HCT116 (cell line): Measurements from ENCODE around the gene P2RX7. TPM values are rescaled to one million over a fixed set of nuclear protein-coding genes. Genes with fewer than 3 reads are reported as not detected.

Experiments
- ATAC-seq: fragments of 200-7000 bp; cut with Tn5 transposase; 2 replicates; pipeline ENCODE4 v1.9.1; 2020; ENCODE audit warnings: mild to moderate bottlenecking, moderate library complexity
- BruUV-seq: library from RNA; stranded (reverse); fragments of 400-500 nt; replicated peaks from 2 replicates; lab custom pipeline; 2021; lab: Mats Ljungman, UMichigan
- CTCF ChIA-PET: fragments of 300-600 bp; sonication (Branson Sonifier 250); formaldehyde crosslinking; loops from one replicate; lab custom pipeline; 2021; ENCODE audit warnings: antibody characterized with exemption; lab: Charles Lee
- POLR2A ChIA-PET: fragments of 300-600, 350-600 bp; sonication (Branson Sonifier 250); formaldehyde crosslinking; loops from one replicate; lab custom pipeline; 2021; ENCODE audit warnings: antibody characterized with exemption; lab: Charles Lee
- RAD21 ChIA-PET, 2 experiments: fragments of 300-600 bp; sonication (Branson Sonifier 250); formaldehyde crosslinking; loops; one replicate each; lab custom pipeline; 2023; ENCODE audit warnings: low total read pairs in 2 of 2; ENCODE audit not compliant: uncharacterized antibody in 2 of 2, unreplicated experiment in 2 of 2, low non-redundant PET in 1 of 2; lab: Charles Lee
- DNase-seq: peaks from one replicate; pipeline ENCODE4 v3.0.0-alpha.2; 2010; ENCODE audit warnings: low read depth, low spot score
- H2AFZ ChIP-seq: fragments of 200-600 bp; shearing (Covaris generic), sonication (generic); 2 replicates; pipeline ENCODE4 v1.6.1; 2017; ENCODE audit warnings: low read depth, mixed run types, mixed read lengths, antibody characterized with exemption, low read length; ENCODE audit not compliant: poor library complexity, severe bottlenecking
- H3K27ac ChIP-seq: 2 replicates; pipeline ENCODE4 v1.5.1; 2012; ENCODE audit warnings: low read depth, low read length
- H3K27me3 ChIP-seq: fragments of 200-600 bp; sonication (generic); 2 replicates; pipeline ENCODE4 v1.6.1; 2016; ENCODE audit warnings: mixed run types, low read length, mixed read lengths; ENCODE audit not compliant: insufficient read depth
- H3K36me3 ChIP-seq, 2 experiments: fragments of 200-500 bp in 1 of 2; fragments of 200-600 bp in 1 of 2; sonication (Bioruptor generic) in 1 of 2; sonication (generic) in 1 of 2; 2 replicates each; pipeline versions ENCODE4 v1.5.1 to v1.6.1; 2014 to 2016; ENCODE audit warnings: low read length in 2 of 2, inconsistent platforms in 1 of 2, mixed read lengths in 1 of 2, mixed run types in 1 of 2; ENCODE audit not compliant: insufficient read depth in 2 of 2, control insufficient read depth in 1 of 2
- H3K4me1 ChIP-seq, 2 experiments: fragments of 200-600 bp in 1 of 2; sonication (generic) in 1 of 2; 2 replicates each; pipeline versions ENCODE4 v1.5.1 to v1.6.1; 2012 to 2017; ENCODE audit warnings: low read length in 2 of 2, inconsistent platforms in 1 of 2, mild to moderate bottlenecking in 1 of 2, mixed read lengths in 1 of 2, mixed run types in 1 of 2, moderate library complexity in 1 of 2; ENCODE audit not compliant: insufficient read depth in 2 of 2, control insufficient read depth in 1 of 2
- H3K4me2 ChIP-seq: fragments of 200-600 bp; sonication (generic); 2 replicates; pipeline ENCODE4 v1.6.1; 2017; ENCODE audit warnings: mixed run types, low read length, mixed read lengths
- H3K4me3 ChIP-seq, 2 experiments: fragments of 200-600 bp in 1 of 2; sonication (generic) in 1 of 2; replicated peaks in 1 of 2; 2 replicates each; pipeline ENCODE4 v1.5.1; 2011 to 2016; ENCODE audit warnings: low read length in 2 of 2, control low read depth in 1 of 2, low read depth in 1 of 2, mild to moderate bottlenecking in 1 of 2, mixed read lengths in 1 of 2, mixed run types in 1 of 2
- H3K79me2 ChIP-seq: fragments of 200-600 bp; sonication (generic); 2 replicates; pipeline ENCODE4 v1.6.1; 2017; ENCODE audit warnings: mild to moderate bottlenecking, mixed run types, low read length, moderate library complexity, mixed read lengths; ENCODE audit not compliant: insufficient read depth
- H3K9ac ChIP-seq: fragments of 200-600 bp; sonication (generic); 2 replicates; pipeline ENCODE4 v1.6.1; 2016; ENCODE audit warnings: low read length, mixed read lengths
- H3K9me2 ChIP-seq: fragments of 200-600 bp; sonication (generic), shearing (Covaris generic); 2 replicates; pipeline ENCODE4 v1.6.1; 2017; ENCODE audit warnings: mixed run types, mild to moderate bottlenecking, moderate library complexity; ENCODE audit not compliant: insufficient read depth
- H3K9me3 ChIP-seq, 2 experiments: fragments of 200-500 bp in 1 of 2; fragments of 200-600 bp in 1 of 2; sonication (Bioruptor generic) in 1 of 2; sonication (generic) in 1 of 2; 2 replicates each; pipeline ENCODE4 v1.6.1; 2014 to 2017; ENCODE audit warnings: low read length in 2 of 2, mixed read lengths in 2 of 2, inconsistent platforms in 1 of 2, low read depth in 1 of 2, mild to moderate bottlenecking in 1 of 2, mixed run types in 1 of 2, moderate library complexity in 1 of 2; ENCODE audit not compliant: control insufficient read depth in 1 of 2, insufficient read depth in 1 of 2
- H4K20me1 ChIP-seq: fragments of 200-600 bp; sonication (generic), shearing (Covaris generic); 2 replicates; pipeline ENCODE4 v1.6.1; 2017; ENCODE audit warnings: mixed run types, mild to moderate bottlenecking, moderate library complexity; ENCODE audit not compliant: insufficient read depth
- CEBPB ChIP-seq: IDR thresholded peaks from 2 replicates; pipeline ENCODE4 v1.6.1; 2012; ENCODE audit warnings: low read depth
- JUND ChIP-seq: IDR thresholded peaks from 2 replicates; pipeline ENCODE4 v1.6.1; 2012
- POLR2A ChIP-seq: IDR thresholded peaks from 2 replicates; pipeline ENCODE4 v1.7.0; 2011; ENCODE audit warnings: borderline replicate concordance; ENCODE audit not compliant: insufficient read depth, insufficient read length; ENCODE audit errors: extremely low read depth
- SP1 ChIP-seq: IDR thresholded peaks from 2 replicates; pipeline ENCODE4 v1.6.1; 2012; ENCODE audit warnings: low read depth
- SRF ChIP-seq: IDR thresholded peaks from 2 replicates; pipeline ENCODE4 v1.6.1; 2012; ENCODE audit warnings: low read depth
- YY1 ChIP-seq: IDR thresholded peaks from 2 replicates; pipeline ENCODE4 v1.6.1; 2011; ENCODE audit warnings: low read length, low read depth, moderate library complexity, mild to moderate bottlenecking; ENCODE audit not compliant: insufficient replicate concordance; ENCODE audit errors: extremely low read depth
- ZFX ChIP-seq: fragments of 450-650 bp; IDR thresholded peaks from 2 replicates; pipeline ENCODE4 v1.6.1; 2017
- intact Hi-C: fragments of 100-400 bp; cut with micrococcal nuclease; formaldehyde crosslinking; loops from 2 replicates; pipeline ENCODE4 v1.10.0; 2022
- total RNA-seq: library from RNA; stranded (reverse); gene quantifications from one replicate; pipeline ENCODE4 v1.2.1, GENCODE V29; 2021; ENCODE audit not compliant: unreplicated experiment
- TF ChIP-seq, protein P1 (sequence below): IDR thresholded peaks from 2 replicates; pipeline ENCODE4 v1.6.1; 2011; ENCODE audit warnings: mild to moderate bottlenecking, low read length, moderate library complexity; ENCODE audit not compliant: insufficient replicate concordance; ENCODE audit errors: extremely low read depth
- TF ChIP-seq, protein P2 (sequence below), 3 experiments: fragments of 200-600 bp in 1 of 3; sonication (generic) in 1 of 3; IDR thresholded peaks in 2 of 3; conservative IDR thresholded peaks in 1 of 3; 2 replicates each; pipeline ENCODE4 v1.5.1; 2012 to 2017; ENCODE audit warnings: low read depth in 2 of 3, low read length in 2 of 3, antibody characterized with exemption in 1 of 3, borderline replicate concordance in 1 of 3, control low read depth in 1 of 3, mild to moderate bottlenecking in 1 of 3, mixed read lengths in 1 of 3, mixed run types in 1 of 3, moderate library complexity in 1 of 3; ENCODE audit not compliant: insufficient read depth in 1 of 3
- TF ChIP-seq, protein P3 (sequence below): IDR thresholded peaks from 2 replicates; pipeline ENCODE4 v1.6.1; 2012
- TF ChIP-seq, protein P4 (sequence below): IDR thresholded peaks from 2 replicates; pipeline ENCODE4 v1.6.1; 2012

Gene P2RX7
- total RNA-seq, 1 experiment from 2014 or later: 1.5 TPM

DNA sequence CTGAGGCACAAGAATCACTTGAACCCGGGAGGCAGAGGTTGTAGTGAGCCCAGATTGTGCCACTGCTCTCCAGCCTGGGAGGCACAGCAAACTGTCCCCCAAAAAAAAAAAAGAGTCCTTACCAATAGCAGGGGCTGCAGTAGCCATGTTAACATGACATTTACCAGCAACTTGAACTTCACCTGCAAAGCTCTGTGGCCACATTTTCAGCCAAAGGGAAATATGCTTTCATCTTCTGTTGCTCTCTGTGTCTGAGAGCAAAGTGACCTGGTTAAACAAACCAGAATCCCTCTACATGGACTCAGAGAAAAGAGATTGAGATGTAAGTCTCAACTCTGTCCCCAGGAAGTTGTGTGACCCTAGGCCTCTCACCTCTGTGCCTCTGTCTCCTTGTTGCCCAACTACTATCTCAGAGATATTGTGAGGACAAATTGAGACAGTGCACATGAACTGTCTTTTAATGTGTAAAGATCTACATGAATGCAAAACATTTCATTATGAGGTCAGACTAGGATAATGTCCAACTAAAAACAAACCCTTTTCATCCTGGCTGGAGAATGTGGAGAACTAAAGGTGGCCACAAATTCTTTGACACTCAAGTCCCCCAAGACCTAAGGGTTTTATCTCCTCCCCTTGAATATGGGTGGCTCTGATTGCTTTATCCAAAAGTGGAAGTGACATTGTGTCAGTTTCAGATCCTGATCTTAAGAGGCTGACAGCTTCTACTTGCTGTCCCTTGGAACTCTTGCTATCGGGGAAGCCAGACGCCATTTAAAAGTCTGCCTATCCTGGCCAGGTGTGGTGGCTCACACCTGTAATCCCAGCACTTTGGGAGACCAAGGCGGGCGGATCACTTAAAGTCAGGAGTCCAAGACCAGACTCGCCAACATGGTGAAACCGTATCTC lies 52.6 kb downstream of the P2RX7 start:
- Histone ChIP-seq H3K27ac (no peak overlapping the region), H3K36me3 (no peaks in the 10 kb centered on the region), H3K9me2 (no peaks in the 10 kb centered on the region), H3K4me3 (no peak overlapping the region), H4K20me1 (no peaks in the 10 kb centered on the region), H3K27me3 (no peaks in the 10 kb centered on the region), H3K4me1 (peaks cover 0 to 2% of the 10 kb centered on the region in 2 experiments; a peak in 1 of 4 replicates), H3K4me2 (no peak overlapping the region), H3K9me3 (no peaks in the 10 kb centered on the region), H2AFZ (no peak overlapping the region), H3K79me2 (no peaks in the 10 kb centered on the region), H3K9ac (no peak overlapping the region)
- CTCF ChIA-PET: no interaction called here
- no peak for TF ChIP-seq CEBPB
- TF ChIP-seq ZFX: no peak
- no peak for TF ChIP-seq SRF
- TF ChIP-seq, protein P1, sequence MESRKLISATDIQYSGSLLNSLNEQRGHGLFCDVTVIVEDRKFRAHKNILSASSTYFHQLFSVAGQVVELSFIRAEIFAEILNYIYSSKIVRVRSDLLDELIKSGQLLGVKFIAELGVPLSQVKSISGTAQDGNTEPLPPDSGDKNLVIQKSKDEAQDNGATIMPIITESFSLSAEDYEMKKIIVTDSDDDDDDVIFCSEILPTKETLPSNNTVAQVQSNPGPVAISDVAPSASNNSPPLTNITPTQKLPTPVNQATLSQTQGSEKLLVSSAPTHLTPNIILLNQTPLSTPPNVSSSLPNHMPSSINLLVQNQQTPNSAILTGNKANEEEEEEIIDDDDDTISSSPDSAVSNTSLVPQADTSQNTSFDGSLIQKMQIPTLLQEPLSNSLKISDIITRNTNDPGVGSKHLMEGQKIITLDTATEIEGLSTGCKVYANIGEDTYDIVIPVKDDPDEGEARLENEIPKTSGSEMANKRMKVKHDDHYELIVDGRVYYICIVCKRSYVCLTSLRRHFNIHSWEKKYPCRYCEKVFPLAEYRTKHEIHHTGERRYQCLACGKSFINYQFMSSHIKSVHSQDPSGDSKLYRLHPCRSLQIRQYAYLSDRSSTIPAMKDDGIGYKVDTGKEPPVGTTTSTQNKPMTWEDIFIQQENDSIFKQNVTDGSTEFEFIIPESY: no peak
- TF ChIP-seq, protein P2, sequence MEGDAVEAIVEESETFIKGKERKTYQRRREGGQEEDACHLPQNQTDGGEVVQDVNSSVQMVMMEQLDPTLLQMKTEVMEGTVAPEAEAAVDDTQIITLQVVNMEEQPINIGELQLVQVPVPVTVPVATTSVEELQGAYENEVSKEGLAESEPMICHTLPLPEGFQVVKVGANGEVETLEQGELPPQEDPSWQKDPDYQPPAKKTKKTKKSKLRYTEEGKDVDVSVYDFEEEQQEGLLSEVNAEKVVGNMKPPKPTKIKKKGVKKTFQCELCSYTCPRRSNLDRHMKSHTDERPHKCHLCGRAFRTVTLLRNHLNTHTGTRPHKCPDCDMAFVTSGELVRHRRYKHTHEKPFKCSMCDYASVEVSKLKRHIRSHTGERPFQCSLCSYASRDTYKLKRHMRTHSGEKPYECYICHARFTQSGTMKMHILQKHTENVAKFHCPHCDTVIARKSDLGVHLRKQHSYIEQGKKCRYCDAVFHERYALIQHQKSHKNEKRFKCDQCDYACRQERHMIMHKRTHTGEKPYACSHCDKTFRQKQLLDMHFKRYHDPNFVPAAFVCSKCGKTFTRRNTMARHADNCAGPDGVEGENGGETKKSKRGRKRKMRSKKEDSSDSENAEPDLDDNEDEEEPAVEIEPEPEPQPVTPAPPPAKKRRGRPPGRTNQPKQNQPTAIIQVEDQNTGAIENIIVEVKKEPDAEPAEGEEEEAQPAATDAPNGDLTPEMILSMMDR (IDR thresholded peaks at IDR 0.05 in 2 of 3, conservative IDR thresholded peaks at IDR 0.05 in 1 of 3; ENCODE audit: borderline replicate concordance in 1 of 3, insufficient read depth in 1 of 3, low read depth in 2 of 3, low read length in 2 of 3): no peak
- TF ChIP-seq, protein P3, sequence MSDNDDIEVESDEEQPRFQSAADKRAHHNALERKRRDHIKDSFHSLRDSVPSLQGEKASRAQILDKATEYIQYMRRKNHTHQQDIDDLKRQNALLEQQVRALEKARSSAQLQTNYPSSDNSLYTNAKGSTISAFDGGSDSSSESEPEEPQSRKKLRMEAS: no peak
- no peak for TF ChIP-seq POLR2A
- TF ChIP-seq JUND: no peak
- TF ChIP-seq SP1: no peak
- TF ChIP-seq, protein P4, sequence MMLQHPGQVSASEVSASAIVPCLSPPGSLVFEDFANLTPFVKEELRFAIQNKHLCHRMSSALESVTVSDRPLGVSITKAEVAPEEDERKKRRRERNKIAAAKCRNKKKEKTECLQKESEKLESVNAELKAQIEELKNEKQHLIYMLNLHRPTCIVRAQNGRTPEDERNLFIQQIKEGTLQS: no peak
- no peak for TF ChIP-seq YY1
- intact Hi-C loops: no loop called here
- BruUV-seq: no TSS peak
- RAD21 ChIA-PET: no interaction called here
- ATAC-seq (no peak), DNase-seq (no peak)
- POLR2A ChIA-PET: no interaction called here
